Thyroid gland (tissue), 4 donors: ENCODE data around the gene HIVEP3. TPM values are rescaled to one million over a fixed set of nuclear protein-coding genes. Genes with fewer than 3 reads are reported as not detected.
A peak's percentile ranks its signal among the peaks of the same experiment; 100 is the strongest.

ENCODE experiments used
- DNase-seq, 2 donors: peaks; one replicate each; pipeline ENCODE4 v3.0.0-alpha.2; 2019
- H3K27ac ChIP-seq, 3 donors: fragments of 200-600 bp; sonication (generic); 1 replicate in 2 of 3; 2 replicates in 1 of 3; pipeline ENCODE4 v1.5.1; 2016 to 2019; ENCODE audit warnings: mild to moderate bottlenecking in 1 of 3, moderate library complexity in 1 of 3
- H3K27me3 ChIP-seq: fragments of 200-600 bp; sonication (generic); one replicate; pipeline ENCODE4 v1.5.1; 2019
- H3K36me3 ChIP-seq, 2 donors: fragments of 200-600 bp; sonication (generic); one replicate each; pipeline ENCODE4 v1.5.1; 2016 to 2019
- H3K4me1 ChIP-seq, 2 donors: fragments of 200-600 bp; sonication (generic); one replicate each; pipeline ENCODE4 v1.5.1; 2017 to 2019
- H3K4me3 ChIP-seq, 3 donors: fragments of 200-600 bp; sonication (generic); replicated peaks in 1 of 3; 1 replicate in 2 of 3; 2 replicates in 1 of 3; pipeline ENCODE4 v1.5.1; 2016; ENCODE audit warnings: mild to moderate bottlenecking in 1 of 3
- H3K9me3 ChIP-seq: fragments of 200-600 bp; sonication (generic); one replicate; pipeline ENCODE4 v1.5.1; 2017
- POLR2A ChIP-seq, 2 donors: fragments of 450-650 bp; IDR thresholded peaks; one replicate each; pipeline ENCODE4 v1.6.1; 2017; ENCODE audit warnings: antibody characterized with exemption in 2 of 2, mild to moderate bottlenecking in 2 of 2, moderate library complexity in 1 of 2
- WGBS, 2 donors: methylation state at CpG; one replicate each; pipeline ENCODE4 v1.1.5; 2017; 5-methylcytosine and 5-hydroxymethylcytosine counted together
- intact Hi-C: fragments of 100-400 bp; cut with DNase I; formaldehyde crosslinking; loops from one replicate; pipeline ENCODE4 v1.15.1; 2023
- total RNA-seq, 4 donors: library from RNA; depleted of rRNA; stranded (reverse); fragments of >200 nt; gene quantifications; one replicate each; pipeline ENCODE4 v1.2.3, GENCODE V29; 2016
- TF ChIP-seq, protein P1 (sequence below), 6 experiments: fragments of 200-600 bp in 3 of 6; fragments of 450-650 bp in 3 of 6; sonication (generic) in 3 of 6; IDR thresholded peaks; one replicate each; pipeline ENCODE4 v1.5.1; 2016 to 2019; ENCODE audit warnings: antibody characterized with exemption in 6 of 6, mild to moderate bottlenecking in 2 of 6, inconsistent platforms in 1 of 6, moderate library complexity in 1 of 6

Gene HIVEP3
- total RNA-seq, 4 donors from 2014 or later = 9.7 to 13.5 (median 12.5) TPM

DNA sequence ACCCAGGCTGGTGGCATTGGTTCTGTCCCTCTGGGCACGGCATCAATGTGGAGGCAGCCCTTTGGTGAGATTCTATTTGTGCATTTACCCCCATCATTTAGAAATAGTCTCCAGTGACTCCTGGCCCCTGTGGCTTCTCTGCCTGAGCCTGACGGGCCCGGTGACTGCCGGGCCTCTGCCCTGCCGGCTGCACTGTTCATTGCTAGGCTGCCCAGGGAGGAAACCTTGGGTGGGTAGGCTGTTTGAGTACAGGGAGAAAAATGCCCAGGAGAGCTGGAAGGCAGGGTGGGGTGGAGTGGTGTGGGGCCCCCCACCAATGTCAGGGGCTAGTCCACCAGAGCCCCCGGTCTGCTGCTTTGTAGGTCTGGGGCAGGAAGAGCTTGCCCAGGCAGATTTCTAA lies 410.9 kb downstream of the HIVEP3 start:
- WGBS, 2 donors = 86 to 92% methylated on average over 1 to 6 of the region's 6 CpGs
- TF ChIP-seq, protein P1, sequence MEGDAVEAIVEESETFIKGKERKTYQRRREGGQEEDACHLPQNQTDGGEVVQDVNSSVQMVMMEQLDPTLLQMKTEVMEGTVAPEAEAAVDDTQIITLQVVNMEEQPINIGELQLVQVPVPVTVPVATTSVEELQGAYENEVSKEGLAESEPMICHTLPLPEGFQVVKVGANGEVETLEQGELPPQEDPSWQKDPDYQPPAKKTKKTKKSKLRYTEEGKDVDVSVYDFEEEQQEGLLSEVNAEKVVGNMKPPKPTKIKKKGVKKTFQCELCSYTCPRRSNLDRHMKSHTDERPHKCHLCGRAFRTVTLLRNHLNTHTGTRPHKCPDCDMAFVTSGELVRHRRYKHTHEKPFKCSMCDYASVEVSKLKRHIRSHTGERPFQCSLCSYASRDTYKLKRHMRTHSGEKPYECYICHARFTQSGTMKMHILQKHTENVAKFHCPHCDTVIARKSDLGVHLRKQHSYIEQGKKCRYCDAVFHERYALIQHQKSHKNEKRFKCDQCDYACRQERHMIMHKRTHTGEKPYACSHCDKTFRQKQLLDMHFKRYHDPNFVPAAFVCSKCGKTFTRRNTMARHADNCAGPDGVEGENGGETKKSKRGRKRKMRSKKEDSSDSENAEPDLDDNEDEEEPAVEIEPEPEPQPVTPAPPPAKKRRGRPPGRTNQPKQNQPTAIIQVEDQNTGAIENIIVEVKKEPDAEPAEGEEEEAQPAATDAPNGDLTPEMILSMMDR (IDR thresholded peaks at IDR 0.05) = no peak
- TF ChIP-seq POLR2A (IDR thresholded peaks at IDR 0.05) = no peak
- no peaks in the 10 kb centered on the region for H3K9me3 ChIP-seq
- H3K27me3 ChIP-seq = no peaks in the 10 kb centered on the region
- no peaks in the 10 kb centered on the region for H3K36me3 ChIP-seq
- intact Hi-C loops = no loop called here
- H3K4me3 ChIP-seq = no peak overlapping the region
- no peak overlapping the region for H3K27ac ChIP-seq
- DNase-seq = no peak
- H3K4me1 ChIP-seq = peaks cover 6 to 16% of the 10 kb centered on the region in 2 donors

DNA sequence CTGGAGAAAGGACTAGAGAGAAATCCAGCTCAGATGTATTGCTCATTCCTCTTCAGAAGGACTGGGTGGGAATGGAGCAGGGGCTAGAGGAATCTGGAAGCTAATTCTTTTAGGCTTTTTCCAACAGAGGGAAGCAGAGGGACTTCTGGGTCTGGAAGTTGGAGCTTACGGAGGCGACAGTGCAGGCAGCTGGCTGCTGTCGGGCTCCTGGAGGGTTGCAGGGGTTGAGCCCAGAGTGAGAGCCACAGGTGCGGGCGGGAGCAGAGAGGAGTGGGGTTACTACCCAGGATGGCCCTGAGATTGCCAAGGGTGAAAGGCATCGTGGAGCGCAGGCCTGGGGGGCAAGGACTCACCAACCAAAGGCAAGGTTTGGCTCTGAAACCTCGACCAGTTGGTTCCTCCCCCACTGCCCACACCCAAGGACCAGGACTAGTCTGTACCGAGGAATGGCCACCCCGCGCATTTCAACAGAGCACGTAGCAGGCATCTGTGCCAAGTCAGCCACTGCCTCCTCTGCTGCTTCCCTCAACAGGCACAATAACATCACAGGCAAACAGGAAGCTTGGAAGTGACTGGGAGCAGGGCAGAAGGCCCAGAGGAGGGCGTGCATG lies 411.5 kb downstream of the HIVEP3 start:
- no peaks in the 10 kb centered on the region for H3K9me3 ChIP-seq
- no peaks in the 10 kb centered on the region for H3K27me3 ChIP-seq
- no peak for DNase-seq
- intact Hi-C loops = no loop called here
- H3K27ac ChIP-seq = no peak overlapping the region
- H3K4me1 ChIP-seq = peaks cover 13 to 22% of the 10 kb centered on the region in 2 donors
- no peaks in the 10 kb centered on the region for H3K36me3 ChIP-seq
- TF ChIP-seq POLR2A (IDR thresholded peaks at IDR 0.05) = no peak
- TF ChIP-seq, protein P1 (IDR thresholded peaks at IDR 0.05) = no peak
- 82 to 84% methylated on average over 9 to 13 of the region's 13 CpGs for WGBS, 2 donors
- H3K4me3 ChIP-seq = no peak overlapping the region

DNA sequence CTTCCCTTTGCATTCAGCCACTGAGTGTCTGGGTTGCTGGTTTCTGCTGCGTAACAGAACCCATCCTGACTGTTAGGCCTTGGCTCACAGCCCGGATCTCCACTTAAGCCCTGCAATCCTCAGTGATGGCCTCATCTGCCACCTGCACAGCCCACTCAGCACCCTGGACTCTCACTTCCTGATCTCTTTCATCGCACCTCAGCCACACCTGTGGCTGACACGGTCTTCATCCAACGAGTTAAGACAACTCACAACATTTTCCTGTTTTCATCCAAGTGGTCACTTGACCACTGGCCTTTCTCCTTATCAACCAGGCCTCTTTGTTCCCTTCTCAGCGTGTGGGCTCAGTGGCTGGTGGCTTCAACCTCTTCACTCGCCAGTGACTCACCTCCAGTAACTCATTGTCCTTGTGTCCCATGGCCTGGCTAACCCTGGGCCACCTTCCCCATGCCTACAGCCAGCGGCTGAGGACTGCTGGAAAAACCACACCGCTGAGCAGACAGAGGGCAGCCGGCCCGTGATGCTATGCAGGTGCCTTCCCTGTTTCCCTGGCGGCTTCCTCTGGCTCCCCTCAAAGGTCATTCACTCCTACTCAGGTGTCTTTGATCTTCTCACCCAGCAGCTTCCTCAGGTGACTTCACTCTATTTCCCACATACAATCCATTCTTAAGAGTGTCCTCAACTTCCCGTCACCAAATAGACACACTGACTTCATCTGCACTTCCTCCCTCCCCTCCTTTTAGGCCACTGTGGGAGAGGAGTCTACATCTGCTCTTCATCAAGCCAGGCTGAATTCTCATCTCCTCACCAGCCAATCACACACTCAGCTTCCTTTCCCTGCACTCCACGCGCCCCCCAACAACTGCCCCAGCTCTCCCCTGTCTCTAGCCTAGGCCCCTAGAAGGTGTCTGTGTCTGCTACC lies 414.3 kb downstream of the HIVEP3 start:
- intact Hi-C loops = no loop called here
- TF ChIP-seq, protein P1 (IDR thresholded peaks at IDR 0.05) = no peak
- TF ChIP-seq POLR2A (IDR thresholded peaks at IDR 0.05) = no peak
- 83 to 85% methylated on average over 15 of the region's 15 CpGs for WGBS, 2 donors
- H3K4me1 ChIP-seq = peaks cover 23 to 50% of the 10 kb centered on the region in 2 donors
- DNase-seq = peak; percentile 55 to 64
- no peak overlapping the region for H3K4me3 ChIP-seq
- no peaks in the 10 kb centered on the region for H3K9me3 ChIP-seq
- no peak overlapping the region for H3K27ac ChIP-seq
- H3K36me3 ChIP-seq = no peaks in the 10 kb centered on the region
- H3K27me3 ChIP-seq = no peaks in the 10 kb centered on the region

DNA sequence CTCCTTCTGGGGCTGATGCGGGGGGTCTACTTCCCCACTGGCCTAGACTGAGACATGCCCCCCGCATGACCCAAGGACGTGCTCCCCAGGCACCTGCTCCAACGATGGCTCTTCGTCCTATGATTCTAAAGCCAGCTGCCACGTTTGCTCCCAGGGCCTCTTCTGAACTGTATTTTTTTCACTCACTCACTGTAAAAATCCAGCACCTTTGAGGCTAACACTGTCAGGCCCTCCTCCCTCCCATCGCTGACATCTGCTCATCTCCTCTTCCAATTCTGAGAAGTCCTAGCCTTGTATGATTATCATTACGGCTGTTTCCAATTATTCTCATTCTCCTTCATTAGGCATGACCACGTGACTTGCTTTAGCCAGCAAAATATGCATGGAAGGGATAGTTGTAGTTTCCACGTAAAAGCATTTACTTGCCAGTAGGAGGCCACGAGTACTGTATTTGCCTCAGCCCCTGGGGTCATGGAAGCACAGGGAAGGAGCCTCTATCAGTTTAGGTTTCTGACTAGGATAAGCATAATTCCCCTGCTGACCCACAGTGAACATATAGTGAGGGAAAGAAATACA lies 415.1 kb downstream of the HIVEP3 start:
- Histone ChIP-seq H3K27ac (peak overlapping the region in 1 of 3 donors; percentile 56), H3K4me3 (no peak overlapping the region), H3K27me3 (no peaks in the 10 kb centered on the region), H3K4me1 (peaks cover 23 to 57% of the 10 kb centered on the region in 2 donors), H3K9me3 (no peaks in the 10 kb centered on the region), H3K36me3 (no peaks in the 10 kb centered on the region)
- TF ChIP-seq, protein P1 (IDR thresholded peaks at IDR 0.05) = no peak
- no peak for TF ChIP-seq POLR2A (IDR thresholded peaks at IDR 0.05)
- WGBS, 2 donors = 91% methylated on average over 11 of the region's 11 CpGs
- no peak for DNase-seq
- intact Hi-C loops = no loop called here
